ENCODE data around the gene GMIP. TPM values are rescaled to one million over a fixed set of nuclear protein-coding genes. Genes with fewer than 3 reads are reported as not detected.

The GMIP gene
- polyA plus RNA-seq, 1 experiment: 4.4 TPM

GRCh38 chr19:19649155-19649554 is 5.7 kb upstream of the GMIP start:
- CTCF ChIA-PET: interaction anchor here (2.4 kb wide), 1 partner anchor 117 kb away, joined by 17 read pairs; no protein-coding TSS in a partner anchor
- POLR2A ChIA-PET: no interaction called here
- H3K36me3 ChIP-seq (ENCODE audit: control insufficient read depth, insufficient read depth, low read length): peaks cover 56% of the 10 kb centered on the region

GRCh38 chr19:19647037-19647835 is 3.8 kb upstream of the GMIP start:
- no peaks in the 10 kb centered on the region for H3K27me3 ChIP-seq (ENCODE audit: control insufficient read depth, insufficient read depth, low read length)
- no peak overlapping the region for H3K4me3 ChIP-seq (ENCODE audit: low read depth, low read length)
- H3K36me3 ChIP-seq (ENCODE audit: control insufficient read depth, insufficient read depth, low read length): peaks cover 43% of the 10 kb centered on the region
- ChIA-PET CTCF (interaction anchor here (1.4 kb wide), 1 partner anchor 115 kb away, joined by 5 read pairs; no protein-coding TSS in a partner anchor), POLR2A (no interaction called here)
- no peak for TF ChIP-seq CTCF (IDR thresholded peaks at IDR 0.05; ENCODE audit: insufficient read depth, low read depth, low read length)
- DNase-seq (ENCODE audit: low read depth): no peak

More at GRCh38 chr19:19649155-19649554, 5.7 kb upstream of the GMIP start:
- no peaks in the 10 kb centered on the region for H3K27me3 ChIP-seq (ENCODE audit: control insufficient read depth, insufficient read depth, low read length)
- no peak for DNase-seq (ENCODE audit: low read depth)
- no peak overlapping the region for H3K4me3 ChIP-seq (ENCODE audit: low read depth, low read length)
- no peak for TF ChIP-seq CTCF (IDR thresholded peaks at IDR 0.05; ENCODE audit: insufficient read depth, low read depth, low read length)

- H3K4me3 ChIP-seq (ENCODE audit: low read depth, low read length): no peak overlapping the region
- POLR2A ChIA-PET: no interaction called here
- CTCF ChIA-PET: interaction anchor here (0.6 to 3.2 kb wide), 5 partner anchors 9 to 137 kb away, joined by 3 to 83 read pairs (median 6); partner anchors contain the start of gene YJEFN3
- peaks cover 26% of the 10 kb centered on the region for H3K36me3 ChIP-seq (ENCODE audit: control insufficient read depth, insufficient read depth, low read length)
- no peak for DNase-seq (ENCODE audit: low read depth)
- no peak for TF ChIP-seq CTCF (IDR thresholded peaks at IDR 0.05; ENCODE audit: insufficient read depth, low read depth, low read length)
- no peaks in the 10 kb centered on the region for H3K27me3 ChIP-seq (ENCODE audit: control insufficient read depth, insufficient read depth, low read length)
Measured at GRCh38 chr19:19645233-19645870, 1.9 kb upstream of the GMIP start.

- no peak for TF ChIP-seq CTCF (IDR thresholded peaks at IDR 0.05; ENCODE audit: insufficient read depth, low read depth, low read length)
- no peak for DNase-seq (ENCODE audit: low read depth)
- H3K36me3 ChIP-seq (ENCODE audit: control insufficient read depth, insufficient read depth, low read length): peaks cover 22% of the 10 kb centered on the region
- H3K27me3 ChIP-seq (ENCODE audit: control insufficient read depth, insufficient read depth, low read length): no peaks in the 10 kb centered on the region
- ChIA-PET CTCF (interaction anchor here (0.6 to 3.2 kb wide), 23 partner anchors 8 to 315 kb away, joined by 3 to 83 read pairs (median 4); partner anchors contain the start of genes CILP2, NDUFA13 and YJEFN3), POLR2A (no interaction called here)
- H3K4me3 ChIP-seq (ENCODE audit: low read depth, low read length): no peak overlapping the region
Measured at GRCh38 chr19:19644054-19644388, 564 bp upstream of the GMIP start.

- no peak for DNase-seq (ENCODE audit: low read depth)
- no peaks in the 10 kb centered on the region for H3K27me3 ChIP-seq (ENCODE audit: control insufficient read depth, insufficient read depth, low read length)
Measured at GRCh38 chr19:19642506-19643157, 825 bp downstream of the GMIP start.

More at GRCh38 chr19:19642506-19643157, 825 bp downstream of the GMIP start:
- no peak for TF ChIP-seq CTCF (IDR thresholded peaks at IDR 0.05; ENCODE audit: insufficient read depth, low read depth, low read length)
- peak overlapping the region; percentile 62 for H3K4me3 ChIP-seq (ENCODE audit: low read depth, low read length)
- POLR2A ChIA-PET: no interaction called here
- peaks cover 23% of the 10 kb centered on the region for H3K36me3 ChIP-seq (ENCODE audit: control insufficient read depth, insufficient read depth, low read length)
- CTCF ChIA-PET: interaction anchor here (0.6 kb wide), 1 partner anchor 127 kb away, joined by 3 read pairs; the partner anchor contains the start of gene TSSK6
